ENCODE results near the gene PIH1D1.

Gene PIH1D1

DNA sequence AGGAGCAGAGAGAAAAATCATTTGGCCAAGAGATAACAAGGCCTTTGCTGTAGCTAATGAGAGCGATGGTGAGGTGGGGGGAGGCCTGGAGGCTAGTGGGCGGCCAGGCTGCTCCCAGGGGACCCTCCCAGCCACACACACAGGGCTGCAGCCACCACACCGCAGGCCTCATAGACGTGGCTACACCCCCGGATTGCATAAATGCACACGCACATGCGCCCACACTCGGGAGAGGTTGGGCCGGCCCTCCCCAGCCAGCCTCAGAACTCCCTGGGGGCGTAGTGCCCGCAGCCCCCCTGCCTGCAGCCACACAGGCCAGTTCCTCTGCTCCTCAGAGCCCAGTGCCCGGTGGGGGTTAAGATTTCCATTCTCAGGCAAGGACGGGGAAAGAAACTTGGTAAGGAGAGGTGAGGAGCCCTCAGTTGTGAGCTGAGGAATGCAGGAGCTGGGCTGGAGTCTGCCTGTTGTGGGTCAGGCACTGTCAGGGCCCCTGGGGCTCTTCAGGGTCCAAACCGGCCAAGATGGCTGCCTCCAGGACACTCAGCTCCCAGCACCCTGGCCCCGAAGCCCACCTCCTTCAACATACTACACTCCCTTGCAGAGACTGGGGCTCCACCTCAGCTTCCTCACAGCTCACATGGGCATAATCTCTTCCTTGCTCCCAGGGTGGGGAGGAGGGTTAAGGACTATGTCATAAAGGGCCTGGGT is 36.4 kb downstream of the PIH1D1 start:
- DNase-seq: no peak

DNA sequence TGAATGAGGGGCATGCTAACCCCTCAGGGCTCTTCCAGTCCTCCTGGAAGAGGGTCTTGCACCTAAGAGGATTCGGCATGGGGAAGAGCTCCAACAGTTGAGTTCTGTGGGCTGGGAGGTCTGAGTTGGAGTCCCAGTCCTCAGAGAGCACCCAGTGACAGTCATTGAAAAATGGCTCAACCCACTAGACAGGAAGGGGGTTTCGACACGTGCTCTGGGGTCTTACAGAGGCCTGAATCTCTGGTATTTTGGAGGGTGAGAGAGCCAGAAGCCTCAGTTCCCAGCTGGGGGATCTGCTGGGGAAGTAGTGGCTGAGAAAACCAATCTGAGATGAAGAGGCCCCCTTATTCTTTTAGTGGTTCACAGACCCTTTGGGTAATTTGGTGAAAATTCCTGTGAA is 37.4 kb downstream of the PIH1D1 start:
- no peak for DNase-seq

DNA sequence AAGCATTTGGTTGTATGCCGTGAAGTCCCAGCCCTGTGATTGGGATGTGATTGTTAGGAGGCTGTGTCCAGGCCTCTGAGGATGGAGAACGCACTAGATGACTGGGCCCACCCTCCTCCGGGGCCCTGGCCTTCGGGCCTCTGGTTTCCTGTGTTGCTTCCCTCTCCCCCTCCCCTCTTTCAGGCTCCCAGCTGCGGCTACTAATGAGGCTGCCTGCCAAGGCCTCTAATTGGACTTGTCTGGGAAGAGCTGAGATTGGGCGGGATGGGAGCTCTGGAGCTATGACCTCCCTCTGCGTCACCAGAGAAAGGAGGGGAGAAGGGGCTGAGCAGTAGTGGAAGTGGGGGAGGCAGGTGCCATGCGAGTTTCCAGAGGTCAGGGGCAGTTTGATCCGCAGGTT is 38.3 kb downstream of the PIH1D1 start:
- no peak for DNase-seq

DNA sequence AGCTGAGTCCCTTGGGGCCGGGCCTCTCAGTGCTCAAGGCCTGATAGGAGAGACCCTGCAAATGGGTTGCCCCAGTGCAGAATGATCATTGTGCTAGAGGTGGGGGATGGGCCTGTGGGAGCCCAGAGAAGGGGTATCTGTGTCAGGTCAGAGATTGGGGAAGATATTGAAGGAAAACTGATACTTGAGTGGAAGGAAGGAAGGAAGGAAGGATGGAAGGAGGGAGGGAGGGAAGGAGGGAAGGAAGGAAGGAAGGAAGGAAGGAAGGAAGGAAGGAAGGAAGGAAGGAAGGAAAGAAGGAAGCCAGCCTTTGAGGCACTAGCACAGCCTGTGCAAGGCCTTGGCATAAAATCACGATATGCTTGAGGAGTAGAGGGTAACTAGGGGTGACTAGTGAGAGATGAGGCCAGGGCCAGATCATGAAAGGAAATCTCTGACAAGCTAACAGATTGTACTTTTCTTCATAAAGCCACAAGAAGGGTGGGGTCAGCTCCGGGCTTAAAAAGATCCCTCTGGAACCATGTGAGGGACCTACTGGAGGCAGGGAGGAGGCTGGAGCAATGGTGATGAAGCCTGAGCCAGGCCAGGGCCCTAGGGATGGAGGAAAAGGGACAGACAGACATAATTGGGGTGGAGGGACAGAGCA is 39.8 kb downstream of the PIH1D1 start:
- no peak for DNase-seq

DNA sequence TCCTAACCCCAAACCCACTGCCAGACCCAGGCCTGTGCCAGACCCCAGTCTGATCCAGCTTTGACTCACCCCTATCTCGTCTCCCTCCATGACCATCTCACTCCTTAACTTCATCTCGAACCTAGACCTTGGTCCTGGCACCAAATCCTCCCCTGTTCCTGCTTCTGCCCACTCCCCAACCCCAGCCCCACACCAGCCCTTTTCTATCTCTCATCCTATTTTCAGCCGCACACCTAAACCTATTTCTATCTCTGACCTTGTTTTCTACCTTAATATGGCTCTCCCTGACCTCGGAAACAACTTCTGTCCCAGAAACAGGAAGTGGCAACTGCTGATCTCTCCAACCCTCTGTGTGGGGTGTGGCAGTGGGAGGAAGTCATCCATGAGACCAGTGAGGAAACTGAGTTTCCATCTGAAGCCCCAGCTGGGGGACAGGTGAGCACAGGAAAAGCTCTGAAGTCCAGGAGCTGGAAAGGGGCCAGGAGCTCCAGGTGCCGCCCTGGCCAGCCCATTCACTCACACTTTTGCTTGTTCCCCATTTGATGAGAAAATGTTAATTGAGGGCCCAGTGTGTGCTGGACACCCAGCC is 42.1 kb downstream of the PIH1D1 start:
- DNase-seq: no peak

DNA sequence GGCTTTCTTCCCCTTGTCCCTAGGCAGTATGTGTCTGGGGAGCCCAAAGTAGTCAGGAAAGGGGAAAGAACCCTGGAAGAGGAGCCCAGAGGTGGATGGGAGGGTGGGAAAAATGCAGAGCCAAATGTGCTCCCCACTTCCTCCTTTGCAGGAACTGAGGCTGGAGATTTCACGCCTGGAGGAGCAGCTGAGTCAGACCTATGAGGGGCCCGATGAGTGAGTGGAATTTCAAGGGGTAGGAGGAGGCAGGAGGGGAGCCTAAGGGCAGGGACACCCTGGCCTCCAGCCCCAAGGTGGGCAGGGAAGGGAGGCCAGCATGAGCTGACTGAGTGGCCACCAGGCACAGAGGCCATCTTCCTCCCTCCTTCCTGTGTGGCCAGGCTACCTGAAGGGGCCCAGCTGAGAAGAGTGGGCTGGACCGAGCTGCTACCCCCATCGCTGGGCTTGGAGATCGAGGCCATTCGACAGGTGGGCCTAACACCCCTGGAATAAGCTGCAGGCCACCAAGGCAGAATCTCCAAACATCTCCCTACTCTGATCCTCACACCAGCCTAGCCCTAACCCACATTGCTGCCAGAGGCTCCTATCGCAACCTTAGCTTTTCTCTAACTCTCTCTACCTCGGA is 42.7 kb downstream of the PIH1D1 start:
- no peak for DNase-seq

DNA sequence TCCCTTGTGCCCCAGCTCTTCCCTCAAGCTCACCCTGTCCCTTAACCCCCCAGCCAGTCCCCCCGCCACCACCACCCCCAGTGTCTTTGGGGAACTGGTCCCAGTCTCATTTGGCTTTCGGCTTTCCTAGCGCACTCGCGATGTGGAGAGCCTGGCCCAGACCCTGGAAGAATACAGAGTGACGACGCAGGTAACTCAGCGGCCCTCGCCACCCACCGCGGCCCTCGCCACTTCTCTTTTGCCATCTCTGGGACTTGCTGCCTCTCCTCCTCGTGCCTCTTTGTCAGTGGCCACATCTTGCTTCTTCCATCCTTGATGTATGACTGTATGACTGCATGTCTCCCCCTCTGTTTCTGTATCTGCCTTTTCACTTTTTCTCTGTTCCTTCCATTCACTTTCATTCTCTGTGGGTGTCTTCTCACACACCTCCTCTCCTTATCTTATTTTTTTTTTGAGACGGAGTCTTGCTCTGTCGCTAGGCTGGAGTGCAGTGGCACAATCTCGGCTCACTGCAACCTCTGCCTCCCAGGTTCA is 44.1 kb downstream of the PIH1D1 start:
- DNase-seq: no peak

DNA sequence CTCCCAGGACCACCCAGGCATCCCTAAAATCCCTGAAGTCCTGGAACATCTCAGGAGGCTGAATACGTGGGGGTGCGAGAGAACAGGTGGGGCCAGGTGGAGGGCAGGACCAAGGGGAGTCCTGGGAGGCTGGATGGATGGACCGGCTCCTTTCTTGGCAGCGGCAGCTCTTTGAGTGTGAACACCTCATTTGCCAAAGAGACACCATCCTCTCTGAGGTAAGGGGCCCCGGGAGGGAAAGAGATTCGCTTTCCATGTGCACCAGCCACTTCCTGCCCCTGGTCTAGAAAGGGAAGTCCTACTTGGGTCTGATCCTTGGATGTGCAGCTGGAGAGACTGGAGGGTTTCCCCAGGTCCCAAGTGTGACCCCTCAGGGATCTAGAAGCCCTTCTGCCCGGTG is 44.5 kb downstream of the PIH1D1 start:
- DNase-seq: no peak

DNA sequence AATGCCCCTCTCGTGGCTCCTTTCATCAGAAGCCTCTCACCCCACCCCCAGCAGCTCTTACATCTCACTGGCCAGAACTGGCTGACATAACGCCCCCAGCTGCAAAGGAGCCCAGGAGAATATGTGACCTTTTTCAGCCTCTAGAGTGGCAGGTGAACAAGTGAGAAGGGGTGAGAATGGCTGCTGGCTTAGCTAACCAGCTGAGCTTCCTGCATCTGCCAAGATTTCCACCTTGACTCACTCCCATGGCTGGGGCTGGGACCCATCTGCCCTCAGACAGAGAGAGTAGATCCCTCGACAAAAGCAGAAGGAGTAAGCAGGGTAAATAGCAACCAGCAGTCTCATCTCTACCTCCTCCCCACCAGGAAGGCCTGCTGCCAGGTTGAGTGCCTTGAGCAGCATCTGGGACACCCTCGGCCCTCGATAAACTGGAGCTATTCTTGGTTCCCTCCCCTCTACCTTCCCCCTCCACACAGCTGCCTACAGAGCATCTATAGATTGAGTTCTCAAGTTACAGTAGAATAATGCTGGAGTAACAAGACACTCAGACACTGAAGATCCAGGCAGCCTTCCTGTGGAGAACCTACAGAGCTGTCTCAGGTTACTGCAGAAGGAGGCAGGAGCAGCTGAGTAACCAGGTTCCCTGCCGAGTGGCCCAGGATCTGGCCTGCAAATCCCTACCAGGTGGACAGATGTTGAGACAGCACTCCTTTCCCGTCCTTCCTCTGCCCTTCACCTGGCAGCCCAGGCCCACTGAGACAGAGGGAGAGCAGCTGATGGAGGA is 48.0 kb downstream of the PIH1D1 start:
- DNase-seq: no peak

DNA sequence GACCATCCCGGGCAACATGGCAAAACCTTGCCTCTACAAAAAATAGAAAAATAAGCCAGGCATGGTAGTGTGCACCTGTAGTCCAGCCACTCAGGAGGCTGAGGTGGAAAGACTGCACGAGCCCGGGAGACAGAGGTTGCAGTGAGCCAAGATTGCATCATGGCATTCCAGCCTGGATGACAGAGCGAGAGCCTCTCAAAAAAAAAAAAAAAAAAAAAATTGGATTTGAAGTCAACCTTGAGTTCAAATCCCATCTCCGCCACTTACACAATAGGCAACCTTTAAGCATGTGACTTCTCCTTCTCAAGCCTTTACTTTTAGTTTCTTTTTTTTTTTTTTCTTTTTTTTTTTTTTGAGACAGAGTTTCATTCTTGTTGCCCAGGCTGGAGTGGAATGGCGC is 51.6 kb downstream of the PIH1D1 start:
- no peak for DNase-seq

DNA sequence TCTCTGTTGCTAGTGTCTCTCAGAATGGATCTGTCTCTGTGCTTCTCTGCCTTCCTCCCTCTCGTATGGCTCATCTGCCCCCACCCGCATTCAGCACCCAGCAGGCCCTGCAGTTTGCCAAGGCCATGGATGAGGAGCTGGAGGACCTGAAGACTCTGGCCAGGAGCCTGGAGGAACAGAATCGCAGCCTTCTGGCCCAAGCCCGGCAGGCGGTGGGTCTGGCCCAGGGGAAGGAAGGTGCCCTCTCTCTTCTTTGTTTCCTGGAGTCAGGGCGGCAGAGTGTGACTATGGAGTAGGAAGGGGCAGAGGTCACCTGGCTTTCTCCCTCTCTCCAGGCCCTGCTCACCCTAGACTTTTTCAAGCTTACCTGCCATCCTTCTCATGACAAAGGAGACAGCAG is 52.7 kb downstream of the PIH1D1 start:
- DNase-seq: no peak

DNA sequence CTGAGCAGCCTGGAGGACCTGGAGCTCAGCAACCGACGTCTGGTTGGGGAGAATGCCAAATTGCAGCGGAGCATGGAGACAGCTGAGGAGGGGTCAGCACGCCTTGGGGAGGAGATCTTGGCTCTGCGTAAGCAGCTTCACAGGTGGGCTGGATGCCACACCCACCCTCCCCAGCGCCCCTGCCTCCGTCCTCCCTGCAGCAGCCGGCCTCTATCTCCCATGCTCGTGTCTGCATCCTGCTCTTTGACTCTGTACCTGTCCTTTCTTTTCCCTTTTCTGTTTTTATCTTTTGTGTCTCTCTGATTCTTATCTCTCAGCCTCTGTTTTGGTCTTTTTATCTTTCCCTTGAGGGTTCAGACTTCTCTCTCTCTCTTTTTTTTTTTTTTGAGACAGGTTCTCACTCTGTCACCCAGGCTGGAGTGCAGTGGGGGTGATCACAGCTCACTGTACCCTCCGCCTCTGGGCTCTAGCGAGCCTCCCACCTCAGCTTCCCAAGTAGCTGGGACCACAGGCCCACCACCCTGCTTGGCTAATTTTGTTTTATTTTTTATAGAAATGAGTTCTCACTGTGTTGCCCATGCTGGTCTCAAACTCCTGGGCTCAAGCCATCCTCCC is 53.5 kb downstream of the PIH1D1 start:
- no peak for DNase-seq

DNA sequence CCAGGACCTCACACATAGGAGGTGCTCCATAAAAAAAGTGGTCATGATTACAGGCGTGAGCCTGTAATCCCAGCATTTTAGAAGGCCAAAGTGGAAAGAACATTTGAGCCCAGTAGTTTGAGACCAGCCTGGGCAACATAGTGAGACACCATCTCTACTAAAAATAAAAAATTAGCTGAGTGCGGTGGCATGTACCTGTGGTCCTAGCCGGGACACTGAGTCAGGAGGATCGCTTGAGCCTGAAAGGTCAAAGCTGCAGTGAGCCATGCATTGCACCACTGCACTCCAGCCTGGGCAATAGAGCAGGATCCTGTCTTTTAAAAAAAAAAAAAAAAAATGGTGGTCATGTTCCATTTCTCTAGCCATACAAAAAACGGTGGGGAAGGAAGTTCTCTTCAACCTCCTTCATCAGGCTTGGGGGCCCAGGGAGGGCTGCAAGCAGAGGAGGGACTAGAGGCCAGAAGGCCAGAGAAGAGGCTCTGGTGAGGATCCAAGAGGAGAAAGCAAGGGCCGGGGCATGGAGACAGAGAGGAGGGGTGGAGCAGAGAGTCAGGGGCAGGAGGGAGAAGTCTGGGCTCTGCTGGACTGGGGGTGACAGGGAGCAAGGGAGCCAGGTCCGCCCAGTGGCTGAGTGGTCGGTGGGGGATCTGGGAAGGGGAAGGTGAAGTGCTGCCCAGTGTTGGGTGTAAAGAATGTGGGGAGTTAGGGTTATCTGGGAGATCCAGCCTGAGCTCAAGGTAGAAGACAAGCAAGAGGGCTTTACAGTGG is 54.7 kb downstream of the PIH1D1 start:
- DNase-seq: no peak
